ENCODE data around the gene ADGRD2. TPM values are rescaled to one million over a fixed set of nuclear protein-coding genes. Genes with fewer than 3 reads are reported as not detected.

Gene ADGRD2
- total RNA-seq, 4 donors from 2014 or later: not detected

DNA sequence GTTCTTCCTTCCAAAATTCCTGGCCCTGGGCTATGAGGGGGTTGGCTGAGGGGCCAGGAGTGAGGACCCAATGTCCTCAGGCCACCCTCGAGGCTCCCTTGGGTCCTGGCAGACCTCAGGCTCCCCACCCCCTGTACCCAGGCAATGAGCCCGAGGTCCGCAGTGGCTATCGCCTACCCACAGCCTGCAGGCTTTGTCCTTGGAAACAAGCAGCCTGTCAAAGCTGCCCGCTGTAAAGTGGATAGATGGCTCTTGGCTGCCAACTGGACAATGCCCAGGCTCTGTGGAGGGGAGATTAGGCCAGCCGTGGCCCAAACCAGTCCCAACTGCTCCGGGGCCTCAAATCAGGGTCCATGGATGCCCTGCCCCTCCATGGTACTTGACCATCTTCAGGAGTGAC, 2.2 kb upstream of the ADGRD2 start:
- intact Hi-C loops (cut with DNase I): no loop called here
- WGBS, 2 donors: 82 to 87% methylated on average over 4 to 7 of the region's 7 CpGs

DNA sequence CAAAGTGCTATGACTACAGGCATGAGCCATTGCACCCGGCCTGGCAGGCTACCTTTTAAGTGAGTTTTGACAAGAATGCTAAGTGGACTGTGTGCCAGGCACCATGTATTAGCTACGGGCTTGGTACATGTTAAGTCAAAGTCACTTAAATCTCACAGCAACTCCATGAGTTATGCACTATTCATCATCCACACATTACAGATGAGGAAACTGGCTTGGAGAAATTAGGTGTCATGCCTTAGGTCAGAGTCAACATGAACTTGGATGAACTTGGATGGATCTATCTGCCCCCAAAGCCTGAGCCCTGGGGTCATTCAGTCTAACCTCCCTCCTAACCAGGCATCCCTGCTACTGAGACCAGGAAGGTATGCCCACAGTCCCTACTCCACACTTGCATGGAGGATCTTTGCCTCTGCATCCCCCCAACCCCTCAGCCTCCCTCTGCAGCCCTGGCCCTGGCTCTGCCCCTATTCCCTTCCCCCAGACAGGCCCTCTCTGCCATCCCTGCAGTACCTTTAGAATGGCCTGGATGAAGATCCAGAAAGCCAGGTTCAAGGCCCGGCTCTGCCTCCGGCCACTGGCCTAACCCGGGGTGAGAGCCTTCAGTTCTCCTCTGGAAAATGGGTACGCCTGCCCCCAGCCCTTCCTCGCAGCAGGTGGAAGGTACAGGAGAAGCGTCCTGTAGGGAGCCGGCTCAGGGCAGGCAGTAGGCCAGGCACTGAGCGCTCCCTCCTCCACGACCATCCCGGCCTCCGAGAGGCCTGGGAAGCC, 685 bp upstream of the ADGRD2 start:
- no peaks in the 10 kb centered on the region for H3K9me3 ChIP-seq
- no peak for DNase-seq

More for the DNA sequence above, 2.2 kb upstream of the ADGRD2 start:
- H3K4me1 ChIP-seq: peaks cover 4 to 8% of the 10 kb centered on the region in 2 donors
- no peak overlapping the region for H3K4me3 ChIP-seq (replicated peaks in 1 of 3)
- no peak for DNase-seq
- H3K27ac ChIP-seq: no peak overlapping the region
- H3K9me3 ChIP-seq: no peaks in the 10 kb centered on the region
- H3K36me3 ChIP-seq: no peaks in the 10 kb centered on the region
- H3K27me3 ChIP-seq: peaks cover 16% of the 10 kb centered on the region
- TF ChIP-seq, protein P1, sequence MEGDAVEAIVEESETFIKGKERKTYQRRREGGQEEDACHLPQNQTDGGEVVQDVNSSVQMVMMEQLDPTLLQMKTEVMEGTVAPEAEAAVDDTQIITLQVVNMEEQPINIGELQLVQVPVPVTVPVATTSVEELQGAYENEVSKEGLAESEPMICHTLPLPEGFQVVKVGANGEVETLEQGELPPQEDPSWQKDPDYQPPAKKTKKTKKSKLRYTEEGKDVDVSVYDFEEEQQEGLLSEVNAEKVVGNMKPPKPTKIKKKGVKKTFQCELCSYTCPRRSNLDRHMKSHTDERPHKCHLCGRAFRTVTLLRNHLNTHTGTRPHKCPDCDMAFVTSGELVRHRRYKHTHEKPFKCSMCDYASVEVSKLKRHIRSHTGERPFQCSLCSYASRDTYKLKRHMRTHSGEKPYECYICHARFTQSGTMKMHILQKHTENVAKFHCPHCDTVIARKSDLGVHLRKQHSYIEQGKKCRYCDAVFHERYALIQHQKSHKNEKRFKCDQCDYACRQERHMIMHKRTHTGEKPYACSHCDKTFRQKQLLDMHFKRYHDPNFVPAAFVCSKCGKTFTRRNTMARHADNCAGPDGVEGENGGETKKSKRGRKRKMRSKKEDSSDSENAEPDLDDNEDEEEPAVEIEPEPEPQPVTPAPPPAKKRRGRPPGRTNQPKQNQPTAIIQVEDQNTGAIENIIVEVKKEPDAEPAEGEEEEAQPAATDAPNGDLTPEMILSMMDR (IDR thresholded peaks at IDR 0.05): no peak
- TF ChIP-seq POLR2A (IDR thresholded peaks at IDR 0.05): no peak

DNA sequence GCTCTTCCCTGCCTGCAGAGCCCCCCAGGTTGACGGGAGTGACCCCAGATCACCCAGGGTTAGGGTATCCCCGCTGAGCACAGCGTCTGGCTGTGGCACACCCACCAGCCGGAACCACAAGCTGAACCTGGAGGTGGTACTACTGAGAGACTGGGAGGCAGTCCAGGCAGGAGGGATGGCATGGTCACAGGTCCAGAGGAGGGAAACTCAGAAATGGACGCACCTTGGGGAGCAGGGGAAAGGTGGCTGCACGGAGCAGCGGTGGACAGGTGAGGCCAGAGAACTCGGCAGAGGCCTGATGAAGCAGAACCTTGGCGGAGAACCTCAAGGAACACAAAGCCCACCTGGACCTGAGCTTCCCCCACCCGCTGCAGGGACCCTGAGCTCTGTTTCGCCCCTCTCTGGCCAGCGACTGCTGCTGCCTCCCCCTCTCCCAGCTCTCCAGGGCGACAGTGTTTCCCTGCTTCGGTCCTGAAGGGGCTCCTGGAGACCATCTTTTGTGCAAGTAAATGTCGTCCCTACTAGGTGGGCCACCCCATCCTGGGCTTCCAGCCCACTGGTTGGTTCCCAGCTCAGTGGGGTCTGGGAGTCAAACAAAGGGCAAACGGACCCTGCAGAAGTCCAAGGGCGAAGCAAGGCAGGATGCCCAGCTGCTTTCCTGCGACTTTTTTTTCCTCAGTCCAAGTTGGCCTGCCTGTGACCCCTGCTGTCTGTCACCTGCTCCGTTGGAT, 845 bp downstream of the ADGRD2 start:
- H3K27ac ChIP-seq: no peak overlapping the region
- H3K4me3 ChIP-seq (replicated peaks in 1 of 3): no peak overlapping the region
- no peak for DNase-seq
- H3K27me3 ChIP-seq: peaks cover 16% of the 10 kb centered on the region
- H3K9me3 ChIP-seq: no peaks in the 10 kb centered on the region
- TF ChIP-seq POLR2A (IDR thresholded peaks at IDR 0.05): no peak
- TF ChIP-seq, protein P1 (IDR thresholded peaks at IDR 0.05): no peak
- H3K36me3 ChIP-seq: no peaks in the 10 kb centered on the region
- intact Hi-C loops (cut with DNase I): no loop called here
- peaks cover 4 to 13% of the 10 kb centered on the region in 2 donors for H3K4me1 ChIP-seq
- 42 to 43% methylated on average over 15 to 16 of the region's 19 CpGs for WGBS, 2 donors

More for the DNA sequence above, 685 bp upstream of the ADGRD2 start:
- Histone ChIP-seq H3K4me1 (peaks cover 4 to 13% of the 10 kb centered on the region in 2 donors), H3K27ac (no peak overlapping the region), H3K27me3 (peaks cover 16% of the 10 kb centered on the region), H3K4me3 (replicated peaks in 1 of 3) (no peak overlapping the region), H3K36me3 (no peaks in the 10 kb centered on the region)
- intact Hi-C loops (cut with DNase I): no loop called here
- WGBS, 2 donors: 80 to 84% methylated on average over 12 to 13 of the region's 13 CpGs
- no peak for TF ChIP-seq POLR2A (IDR thresholded peaks at IDR 0.05)
- TF ChIP-seq, protein P1 (IDR thresholded peaks at IDR 0.05): no peak

DNA sequence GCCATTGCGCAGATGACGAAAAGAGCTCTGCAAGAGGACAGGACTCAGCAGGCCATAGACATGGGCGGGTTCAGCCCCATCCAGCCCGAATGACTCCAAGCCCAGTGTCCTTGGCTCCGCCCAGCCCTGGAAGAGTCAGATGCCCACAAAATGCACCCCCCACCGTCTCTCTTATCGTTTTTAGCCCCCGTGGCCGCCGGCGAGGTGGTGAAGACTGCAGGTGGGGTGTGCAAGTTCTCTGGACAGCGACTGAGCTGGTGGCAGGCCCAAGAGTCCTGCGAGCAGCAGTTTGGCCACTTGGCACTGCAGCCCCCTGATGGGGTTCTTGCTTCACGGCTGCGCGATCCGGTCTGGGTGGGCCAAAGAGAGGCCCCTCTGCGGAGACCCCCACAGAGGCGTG, 2.1 kb downstream of the ADGRD2 start:
- 78 to 80% methylated on average over 19 of the region's 19 CpGs for WGBS, 2 donors
- Histone ChIP-seq H3K4me1 (peaks cover 4 to 13% of the 10 kb centered on the region in 2 donors), H3K9me3 (no peaks in the 10 kb centered on the region), H3K36me3 (no peaks in the 10 kb centered on the region), H3K4me3 (replicated peaks in 1 of 3) (no peak overlapping the region), H3K27ac (no peak overlapping the region), H3K27me3 (peaks cover 16% of the 10 kb centered on the region)
- DNase-seq: no peak
- intact Hi-C loops (cut with DNase I): no loop called here
- TF ChIP-seq POLR2A (IDR thresholded peaks at IDR 0.05): no peak
- TF ChIP-seq, protein P1 (IDR thresholded peaks at IDR 0.05): no peak

Measured in thyroid gland (tissue), 4 donors.